ENCODE data around the gene GFOD1. TPM values are rescaled to one million over a fixed set of nuclear protein-coding genes. Genes with fewer than 3 reads are reported as not detected.
A peak's percentile ranks its signal among the peaks of the same experiment; 100 is the strongest.

Gene GFOD1
- total and polyA plus RNA-seq, 4 donors, result 2.6 to 16.8 (median 5.0) TPM

DNA sequence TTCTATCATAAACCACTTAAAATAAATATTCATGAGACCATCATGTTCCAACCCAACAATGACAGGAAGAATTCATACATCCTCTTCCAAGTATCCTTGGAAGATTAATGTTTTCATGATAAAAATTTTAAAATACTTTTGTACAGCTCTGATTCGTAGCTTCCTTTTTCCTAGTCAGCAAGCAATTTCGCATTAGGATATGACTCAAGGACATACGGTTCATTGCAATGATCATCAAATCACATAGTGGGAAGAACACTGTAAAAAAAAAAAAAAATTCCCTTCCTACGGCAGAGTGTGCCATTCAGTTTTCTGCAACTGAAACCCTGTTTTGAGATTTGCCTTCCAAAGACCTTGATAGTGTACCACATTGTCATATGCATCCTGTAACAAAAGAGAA, 35.3 kb upstream of the GFOD1 start:
- no peak overlapping the region for H3K9ac ChIP-seq (ENCODE audit: low read depth in 1 of 2, low read length in 2 of 2)
- DNase-seq (ENCODE audit: low spot score), result no peak
- no peak overlapping the region for H3K4me3 ChIP-seq (ENCODE audit: low read depth in 1 of 3, low read length in 3 of 3)
- H3K36me3 ChIP-seq (ENCODE audit: control insufficient read depth in 4 of 4, insufficient read depth in 3 of 4, low read depth in 1 of 4, low read length in 3 of 4), result no peaks in the 10 kb centered on the region
- H3K27ac ChIP-seq (ENCODE audit: low read depth in 1 of 2, low read length in 2 of 2), result no peak overlapping the region
- no peaks in the 10 kb centered on the region for H3K9me3 ChIP-seq (ENCODE audit: control insufficient read depth in 4 of 4, low read length in 3 of 4)
- no peak for TF ChIP-seq RXRA (IDR thresholded peaks at IDR 0.05)
- peak in 1 of 2 donors; percentile 37 for TF ChIP-seq JUND (IDR thresholded peaks at IDR 0.05)
- no peak for TF ChIP-seq EGR1 (IDR thresholded peaks at IDR 0.05; ENCODE audit: low read depth in 2 of 2)
- TF ChIP-seq NR2F2 (IDR thresholded peaks at IDR 0.05), result peak; percentile 11
- TF ChIP-seq FOXA2 (IDR thresholded peaks at IDR 0.05), result no peak
- no peak for TF ChIP-seq FOXA1 (IDR thresholded peaks at IDR 0.05)
- no peaks in the 10 kb centered on the region for H3K4me1 ChIP-seq (ENCODE audit: control insufficient read depth in 4 of 4, insufficient read depth in 4 of 4, low read length in 3 of 4)
- WGBS, result 60% methylated on average over 4 of the region's 4 CpGs
- H3K27me3 ChIP-seq (ENCODE audit: control insufficient read depth in 4 of 4, insufficient read depth in 4 of 4, low read length in 3 of 4), result no peaks in the 10 kb centered on the region

DNA sequence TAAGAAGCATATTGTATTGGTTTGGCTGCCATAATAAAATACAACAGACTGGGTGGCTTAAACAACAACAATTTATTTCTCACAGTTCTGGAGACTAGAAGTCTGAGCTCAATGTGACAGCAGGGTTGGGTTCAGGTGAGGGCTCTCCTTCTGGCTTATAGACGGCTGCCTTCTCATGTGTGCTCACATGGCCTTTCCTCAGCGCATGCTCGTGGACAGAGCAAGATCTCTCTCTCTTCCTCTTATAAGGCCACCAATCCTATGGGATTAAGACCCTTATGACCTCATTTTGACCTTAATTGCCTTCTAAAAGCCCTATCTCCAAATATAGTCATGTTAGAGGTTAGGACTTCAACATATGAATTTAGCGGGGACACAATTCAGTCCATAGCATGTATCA, 32.4 kb upstream of the GFOD1 start:
- TF ChIP-seq REST (IDR thresholded peaks at IDR 0.05) (no peak), SP1 (IDR thresholded peaks at IDR 0.05) (no peak), RXRA (IDR thresholded peaks at IDR 0.05) (no peak), FOXA2 (IDR thresholded peaks at IDR 0.05) (no peak), ZBTB33 (IDR thresholded peaks at IDR 0.05) (no peak), TAF1 (conservative IDR thresholded peaks at IDR 0.05) (no peak), FOXA1 (IDR thresholded peaks at IDR 0.05) (no peak), GABPA (IDR thresholded peaks at IDR 0.05 in 1 of 2, conservative IDR thresholded peaks at IDR 0.05 in 1 of 2) (no peak), YY1 (IDR thresholded peaks at IDR 0.05) (no peak), RAD21 (IDR thresholded peaks at IDR 0.05) (no peak), NR2F2 (IDR thresholded peaks at IDR 0.05) (no peak), HNF4G (IDR thresholded peaks at IDR 0.05) (no peak), EGR1 (IDR thresholded peaks at IDR 0.05; ENCODE audit: low read depth in 2 of 2) (no peak), JUND (IDR thresholded peaks at IDR 0.05) (no peak), HNF4A (conservative IDR thresholded peaks at IDR 0.05) (no peak)
- TF ChIP-seq, protein P1, sequence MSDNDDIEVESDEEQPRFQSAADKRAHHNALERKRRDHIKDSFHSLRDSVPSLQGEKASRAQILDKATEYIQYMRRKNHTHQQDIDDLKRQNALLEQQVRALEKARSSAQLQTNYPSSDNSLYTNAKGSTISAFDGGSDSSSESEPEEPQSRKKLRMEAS (IDR thresholded peaks at IDR 0.05), result no peak
- no peak overlapping the region for H3K27ac ChIP-seq (ENCODE audit: low read depth in 1 of 2, low read length in 2 of 2)
- H3K4me3 ChIP-seq (ENCODE audit: low read depth in 1 of 3, low read length in 3 of 3), result no peak overlapping the region
- no peak overlapping the region for H3K9ac ChIP-seq (ENCODE audit: low read depth in 1 of 2, low read length in 2 of 2)
- no peaks in the 10 kb centered on the region for H3K36me3 ChIP-seq (ENCODE audit: control insufficient read depth in 4 of 4, insufficient read depth in 3 of 4, low read depth in 1 of 4, low read length in 3 of 4)
- no peaks in the 10 kb centered on the region for H3K9me3 ChIP-seq (ENCODE audit: control insufficient read depth in 4 of 4, low read length in 3 of 4)
- no peak for DNase-seq (ENCODE audit: low spot score)
- WGBS, result 94% methylated on average over 4 of the region's 4 CpGs
- H3K27me3 ChIP-seq (ENCODE audit: control insufficient read depth in 4 of 4, insufficient read depth in 4 of 4, low read length in 3 of 4), result no peaks in the 10 kb centered on the region
- H3K4me1 ChIP-seq (ENCODE audit: control insufficient read depth in 4 of 4, insufficient read depth in 4 of 4, low read length in 3 of 4), result no peaks in the 10 kb centered on the region
